HCT116 (cell line): ENCODE measurements around the gene SMTN. TPM values are rescaled to one million over a fixed set of nuclear protein-coding genes. Genes with fewer than 3 reads are reported as not detected.

Experiments used
- ATAC-seq: fragments of 200-7000 bp; cut with Tn5 transposase; 2 replicates; pipeline ENCODE4 v1.9.1; 2020; ENCODE audit warnings: mild to moderate bottlenecking, moderate library complexity
- BruUV-seq: library from RNA; stranded (reverse); fragments of 400-500 nt; replicated peaks from 2 replicates; lab custom pipeline; 2021; lab: Mats Ljungman, UMichigan
- CTCF ChIA-PET: fragments of 300-600 bp; sonication (Branson Sonifier 250); formaldehyde crosslinking; loops from one replicate; lab custom pipeline; 2021; ENCODE audit warnings: antibody characterized with exemption; lab: Charles Lee
- POLR2A ChIA-PET: fragments of 300-600, 350-600 bp; sonication (Branson Sonifier 250); formaldehyde crosslinking; loops from one replicate; lab custom pipeline; 2021; ENCODE audit warnings: antibody characterized with exemption; lab: Charles Lee
- RAD21 ChIA-PET, 2 experiments: fragments of 300-600 bp; sonication (Branson Sonifier 250); formaldehyde crosslinking; loops; one replicate each; lab custom pipeline; 2023; ENCODE audit warnings: low total read pairs in 2 of 2; ENCODE audit not compliant: uncharacterized antibody in 2 of 2, unreplicated experiment in 2 of 2, low non-redundant PET in 1 of 2; lab: Charles Lee
- DNase-seq: peaks from one replicate; pipeline ENCODE4 v3.0.0-alpha.2; 2010; ENCODE audit warnings: low read depth, low spot score
- H2AFZ ChIP-seq: fragments of 200-600 bp; shearing (Covaris generic), sonication (generic); 2 replicates; pipeline ENCODE4 v1.6.1; 2017; ENCODE audit warnings: low read depth, mixed run types, mixed read lengths, antibody characterized with exemption, low read length; ENCODE audit not compliant: poor library complexity, severe bottlenecking
- H3K27ac ChIP-seq: 2 replicates; pipeline ENCODE4 v1.5.1; 2012; ENCODE audit warnings: low read depth, low read length
- H3K27me3 ChIP-seq: fragments of 200-600 bp; sonication (generic); 2 replicates; pipeline ENCODE4 v1.6.1; 2016; ENCODE audit warnings: mixed run types, low read length, mixed read lengths; ENCODE audit not compliant: insufficient read depth
- H3K36me3 ChIP-seq, 2 experiments: fragments of 200-500 bp in 1 of 2; fragments of 200-600 bp in 1 of 2; sonication (Bioruptor generic) in 1 of 2; sonication (generic) in 1 of 2; 2 replicates each; pipeline versions ENCODE4 v1.5.1 to v1.6.1; 2014 to 2016; ENCODE audit warnings: low read length in 2 of 2, inconsistent platforms in 1 of 2, mixed read lengths in 1 of 2, mixed run types in 1 of 2; ENCODE audit not compliant: insufficient read depth in 2 of 2, control insufficient read depth in 1 of 2
- H3K4me1 ChIP-seq, 2 experiments: fragments of 200-600 bp in 1 of 2; sonication (generic) in 1 of 2; 2 replicates each; pipeline versions ENCODE4 v1.5.1 to v1.6.1; 2012 to 2017; ENCODE audit warnings: low read length in 2 of 2, inconsistent platforms in 1 of 2, mild to moderate bottlenecking in 1 of 2, mixed read lengths in 1 of 2, mixed run types in 1 of 2, moderate library complexity in 1 of 2; ENCODE audit not compliant: insufficient read depth in 2 of 2, control insufficient read depth in 1 of 2
- H3K4me2 ChIP-seq: fragments of 200-600 bp; sonication (generic); 2 replicates; pipeline ENCODE4 v1.6.1; 2017; ENCODE audit warnings: mixed run types, low read length, mixed read lengths
- H3K4me3 ChIP-seq, 2 experiments: fragments of 200-600 bp in 1 of 2; sonication (generic) in 1 of 2; replicated peaks in 1 of 2; 2 replicates each; pipeline ENCODE4 v1.5.1; 2011 to 2016; ENCODE audit warnings: low read length in 2 of 2, control low read depth in 1 of 2, low read depth in 1 of 2, mild to moderate bottlenecking in 1 of 2, mixed read lengths in 1 of 2, mixed run types in 1 of 2
- H3K79me2 ChIP-seq: fragments of 200-600 bp; sonication (generic); 2 replicates; pipeline ENCODE4 v1.6.1; 2017; ENCODE audit warnings: mild to moderate bottlenecking, mixed run types, low read length, moderate library complexity, mixed read lengths; ENCODE audit not compliant: insufficient read depth
- H3K9ac ChIP-seq: fragments of 200-600 bp; sonication (generic); 2 replicates; pipeline ENCODE4 v1.6.1; 2016; ENCODE audit warnings: low read length, mixed read lengths
- H3K9me2 ChIP-seq: fragments of 200-600 bp; sonication (generic), shearing (Covaris generic); 2 replicates; pipeline ENCODE4 v1.6.1; 2017; ENCODE audit warnings: mixed run types, mild to moderate bottlenecking, moderate library complexity; ENCODE audit not compliant: insufficient read depth
- H3K9me3 ChIP-seq, 2 experiments: fragments of 200-500 bp in 1 of 2; fragments of 200-600 bp in 1 of 2; sonication (Bioruptor generic) in 1 of 2; sonication (generic) in 1 of 2; 2 replicates each; pipeline ENCODE4 v1.6.1; 2014 to 2017; ENCODE audit warnings: low read length in 2 of 2, mixed read lengths in 2 of 2, inconsistent platforms in 1 of 2, low read depth in 1 of 2, mild to moderate bottlenecking in 1 of 2, mixed run types in 1 of 2, moderate library complexity in 1 of 2; ENCODE audit not compliant: control insufficient read depth in 1 of 2, insufficient read depth in 1 of 2
- H4K20me1 ChIP-seq: fragments of 200-600 bp; sonication (generic), shearing (Covaris generic); 2 replicates; pipeline ENCODE4 v1.6.1; 2017; ENCODE audit warnings: mixed run types, mild to moderate bottlenecking, moderate library complexity; ENCODE audit not compliant: insufficient read depth
- CBX3 ChIP-seq: IDR thresholded peaks from 2 replicates; pipeline ENCODE4 v1.6.1; 2012; ENCODE audit warnings: low read depth
- CEBPB ChIP-seq: IDR thresholded peaks from 2 replicates; pipeline ENCODE4 v1.6.1; 2012; ENCODE audit warnings: low read depth
- EGR1 ChIP-seq: IDR thresholded peaks from 2 replicates; pipeline ENCODE4 v1.6.1; 2012; ENCODE audit warnings: low read depth
- ELF1 ChIP-seq: IDR thresholded peaks from 2 replicates; pipeline ENCODE4 v1.6.1; 2012; ENCODE audit warnings: low read depth, borderline replicate concordance
- EZH2phosphoT487 ChIP-seq: fragments of 200-600 bp; IDR thresholded peaks from 2 replicates; pipeline ENCODE4 v1.6.1; 2018; ENCODE audit warnings: antibody characterized with exemption, borderline replicate concordance
- FOSL1 ChIP-seq: IDR thresholded peaks from 2 replicates; pipeline ENCODE4 v1.6.1; 2012; ENCODE audit warnings: low read depth
- JUND ChIP-seq: IDR thresholded peaks from 2 replicates; pipeline ENCODE4 v1.6.1; 2012
- POLR2AphosphoS5 ChIP-seq: IDR thresholded peaks from 2 replicates; pipeline ENCODE4 v1.6.1; 2011; ENCODE audit warnings: mild to moderate bottlenecking, low read depth, low read length, moderate library complexity
- RAD21 ChIP-seq: IDR thresholded peaks from 2 replicates; pipeline ENCODE4 v1.6.1; 2012; ENCODE audit warnings: low read depth, mild to moderate bottlenecking
- REST ChIP-seq: IDR thresholded peaks from 2 replicates; pipeline ENCODE4 v1.6.1; 2012; ENCODE audit warnings: low read depth
- SIN3A ChIP-seq: IDR thresholded peaks from 2 replicates; pipeline ENCODE4 v1.6.1; 2012; ENCODE audit warnings: low read depth
- SP1 ChIP-seq: IDR thresholded peaks from 2 replicates; pipeline ENCODE4 v1.6.1; 2012; ENCODE audit warnings: low read depth
- SRF ChIP-seq: IDR thresholded peaks from 2 replicates; pipeline ENCODE4 v1.6.1; 2012; ENCODE audit warnings: low read depth
- TCF7L2 ChIP-seq: IDR thresholded peaks from 2 replicates; pipeline ENCODE4 v1.7.0; 2011; ENCODE audit warnings: borderline replicate concordance, inconsistent platforms; ENCODE audit not compliant: insufficient read depth, insufficient read length; ENCODE audit errors: extremely low read depth
- YY1 ChIP-seq: IDR thresholded peaks from 2 replicates; pipeline ENCODE4 v1.6.1; 2011; ENCODE audit warnings: low read length, low read depth, moderate library complexity, mild to moderate bottlenecking; ENCODE audit not compliant: insufficient replicate concordance; ENCODE audit errors: extremely low read depth
- ZFX ChIP-seq: fragments of 450-650 bp; IDR thresholded peaks from 2 replicates; pipeline ENCODE4 v1.6.1; 2017
- ZNF274 ChIP-seq: fragments of 200-500 bp; sonication (Bioruptor generic); IDR thresholded peaks from 2 replicates; pipeline ENCODE4 v1.6.1; 2014; ENCODE audit warnings: mild to moderate bottlenecking, low read depth, low read length, inconsistent platforms
- intact Hi-C: fragments of 100-400 bp; cut with micrococcal nuclease; formaldehyde crosslinking; loops from 2 replicates; pipeline ENCODE4 v1.10.0; 2022
- total RNA-seq: library from RNA; stranded (reverse); gene quantifications from one replicate; pipeline ENCODE4 v1.2.1, GENCODE V29; 2021; ENCODE audit not compliant: unreplicated experiment
- TF ChIP-seq, protein P1 (sequence below): IDR thresholded peaks from 2 replicates; pipeline ENCODE4 v1.6.1; 2012
- TF ChIP-seq, protein P2 (sequence below), 3 experiments: fragments of 200-600 bp in 1 of 3; sonication (generic) in 1 of 3; IDR thresholded peaks in 2 of 3; conservative IDR thresholded peaks in 1 of 3; 2 replicates each; pipeline ENCODE4 v1.5.1; 2012 to 2017; ENCODE audit warnings: low read depth in 2 of 3, low read length in 2 of 3, antibody characterized with exemption in 1 of 3, borderline replicate concordance in 1 of 3, control low read depth in 1 of 3, mild to moderate bottlenecking in 1 of 3, mixed read lengths in 1 of 3, mixed run types in 1 of 3, moderate library complexity in 1 of 3; ENCODE audit not compliant: insufficient read depth in 1 of 3
- TF ChIP-seq, protein P3 (sequence below): IDR thresholded peaks from 2 replicates; pipeline ENCODE4 v1.6.1; 2011; ENCODE audit warnings: mild to moderate bottlenecking, low read length, moderate library complexity; ENCODE audit not compliant: insufficient replicate concordance; ENCODE audit errors: extremely low read depth

Gene SMTN
- total RNA-seq, 1 experiment from 2014 or later: 148 TPM

DNA sequence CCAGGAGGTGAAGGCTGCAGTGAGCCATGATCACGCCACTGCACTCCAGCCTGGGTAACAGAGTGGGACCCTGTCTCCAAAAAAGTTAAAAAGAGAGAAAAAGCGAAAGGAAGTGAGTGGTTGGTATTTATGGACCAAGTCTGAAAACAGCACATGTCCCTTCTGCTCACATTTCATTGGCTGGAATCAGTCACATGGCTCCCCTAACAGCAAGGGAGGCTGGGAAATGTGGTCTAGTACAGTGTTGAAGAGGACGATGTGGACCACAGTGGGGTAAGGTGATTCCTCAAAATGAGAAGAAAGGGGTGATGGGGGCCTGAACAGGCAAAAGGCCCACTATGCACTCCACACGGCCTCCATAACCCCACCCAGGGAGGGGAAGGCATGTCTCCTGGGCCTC, 32.5 kb upstream of the SMTN start:
- BruUV-seq: no TSS peak
- no peak overlapping the region for H3K4me3 ChIP-seq
- H3K9me2 ChIP-seq: no peaks in the 10 kb centered on the region
- no peaks in the 10 kb centered on the region for H3K27me3 ChIP-seq
- no peak overlapping the region for H3K9ac ChIP-seq
- H4K20me1 ChIP-seq: no peaks in the 10 kb centered on the region
- H3K79me2 ChIP-seq: no peaks in the 10 kb centered on the region
- RAD21 ChIA-PET: no interaction called here
- no peak overlapping the region for H3K4me2 ChIP-seq
- POLR2A ChIA-PET: no interaction called here
- ATAC-seq: no peak
- H3K4me1 ChIP-seq: no peaks in the 10 kb centered on the region
- intact Hi-C loops: no loop called here
- no peak overlapping the region for H3K27ac ChIP-seq
- DNase-seq: no peak
- H3K9me3 ChIP-seq: no peaks in the 10 kb centered on the region
- TF ChIP-seq ZFX (no peak), JUND (no peak), EZH2phosphoT487 (no peak), TCF7L2 (no peak), REST (no peak), SRF (no peak), CBX3 (no peak), POLR2AphosphoS5 (no peak), YY1 (no peak), FOSL1 (no peak), CEBPB (no peak), SIN3A (no peak), EGR1 (no peak), ZNF274 (no peak), ELF1 (no peak), RAD21 (no peak), SP1 (no peak)
- TF ChIP-seq, protein P1, sequence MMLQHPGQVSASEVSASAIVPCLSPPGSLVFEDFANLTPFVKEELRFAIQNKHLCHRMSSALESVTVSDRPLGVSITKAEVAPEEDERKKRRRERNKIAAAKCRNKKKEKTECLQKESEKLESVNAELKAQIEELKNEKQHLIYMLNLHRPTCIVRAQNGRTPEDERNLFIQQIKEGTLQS: no peak
- TF ChIP-seq, protein P2, sequence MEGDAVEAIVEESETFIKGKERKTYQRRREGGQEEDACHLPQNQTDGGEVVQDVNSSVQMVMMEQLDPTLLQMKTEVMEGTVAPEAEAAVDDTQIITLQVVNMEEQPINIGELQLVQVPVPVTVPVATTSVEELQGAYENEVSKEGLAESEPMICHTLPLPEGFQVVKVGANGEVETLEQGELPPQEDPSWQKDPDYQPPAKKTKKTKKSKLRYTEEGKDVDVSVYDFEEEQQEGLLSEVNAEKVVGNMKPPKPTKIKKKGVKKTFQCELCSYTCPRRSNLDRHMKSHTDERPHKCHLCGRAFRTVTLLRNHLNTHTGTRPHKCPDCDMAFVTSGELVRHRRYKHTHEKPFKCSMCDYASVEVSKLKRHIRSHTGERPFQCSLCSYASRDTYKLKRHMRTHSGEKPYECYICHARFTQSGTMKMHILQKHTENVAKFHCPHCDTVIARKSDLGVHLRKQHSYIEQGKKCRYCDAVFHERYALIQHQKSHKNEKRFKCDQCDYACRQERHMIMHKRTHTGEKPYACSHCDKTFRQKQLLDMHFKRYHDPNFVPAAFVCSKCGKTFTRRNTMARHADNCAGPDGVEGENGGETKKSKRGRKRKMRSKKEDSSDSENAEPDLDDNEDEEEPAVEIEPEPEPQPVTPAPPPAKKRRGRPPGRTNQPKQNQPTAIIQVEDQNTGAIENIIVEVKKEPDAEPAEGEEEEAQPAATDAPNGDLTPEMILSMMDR (IDR thresholded peaks at IDR 0.05 in 2 of 3, conservative IDR thresholded peaks at IDR 0.05 in 1 of 3; ENCODE audit: borderline replicate concordance in 1 of 3, insufficient read depth in 1 of 3, low read depth in 2 of 3, low read length in 2 of 3): no peak
- TF ChIP-seq, protein P3, sequence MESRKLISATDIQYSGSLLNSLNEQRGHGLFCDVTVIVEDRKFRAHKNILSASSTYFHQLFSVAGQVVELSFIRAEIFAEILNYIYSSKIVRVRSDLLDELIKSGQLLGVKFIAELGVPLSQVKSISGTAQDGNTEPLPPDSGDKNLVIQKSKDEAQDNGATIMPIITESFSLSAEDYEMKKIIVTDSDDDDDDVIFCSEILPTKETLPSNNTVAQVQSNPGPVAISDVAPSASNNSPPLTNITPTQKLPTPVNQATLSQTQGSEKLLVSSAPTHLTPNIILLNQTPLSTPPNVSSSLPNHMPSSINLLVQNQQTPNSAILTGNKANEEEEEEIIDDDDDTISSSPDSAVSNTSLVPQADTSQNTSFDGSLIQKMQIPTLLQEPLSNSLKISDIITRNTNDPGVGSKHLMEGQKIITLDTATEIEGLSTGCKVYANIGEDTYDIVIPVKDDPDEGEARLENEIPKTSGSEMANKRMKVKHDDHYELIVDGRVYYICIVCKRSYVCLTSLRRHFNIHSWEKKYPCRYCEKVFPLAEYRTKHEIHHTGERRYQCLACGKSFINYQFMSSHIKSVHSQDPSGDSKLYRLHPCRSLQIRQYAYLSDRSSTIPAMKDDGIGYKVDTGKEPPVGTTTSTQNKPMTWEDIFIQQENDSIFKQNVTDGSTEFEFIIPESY: no peak
- TF ChIP-seq, all 23 proteins: peak for 0
- CTCF ChIA-PET: no interaction called here
- no peaks in the 10 kb centered on the region for H3K36me3 ChIP-seq
- H2AFZ ChIP-seq: no peak overlapping the region
